ENCODE results near the gene DOK1.

GRCh38 chr2:74535440-74535965, 19.0 kb upstream of the DOK1 start:
- TF ChIP-seq CTCF (IDR thresholded peaks at IDR 0.05) (no peak), POLR2A (IDR thresholded peaks at IDR 0.05) (no peak)

Measured in uterus (tissue), 2 donors.